Panc1 (cell line): ENCODE results near the gene DCLK2. TPM values are rescaled to one million over a fixed set of nuclear protein-coding genes. Genes with fewer than 3 reads are reported as not detected.

ENCODE experiments used
- ATAC-seq: fragments of 200-7000 bp; cut with Tn5 transposase; 2 replicates; pipeline ENCODE4 v1.9.1; 2020; ENCODE audit warnings: mild to moderate bottlenecking, moderate library complexity
- BruUV-seq: library from RNA; stranded (reverse); fragments of 400-500 nt; replicated peaks from 2 replicates; lab custom pipeline; 2021; lab: Mats Ljungman, UMichigan
- CTCF ChIA-PET: fragments of 300-600 bp; sonication (Branson Sonifier 250); formaldehyde crosslinking; loops from one replicate; lab custom pipeline; 2022; ENCODE audit warnings: antibody characterized with exemption; lab: Charles Lee
- POLR2A ChIA-PET: fragments of 300-600 bp; sonication (Branson Sonifier 250); formaldehyde crosslinking; loops from one replicate; lab custom pipeline; 2022; ENCODE audit warnings: antibody characterized with exemption; lab: Charles Lee
- DNase-seq: peaks from one replicate; pipeline ENCODE4 v3.0.0-alpha.2; 2010; ENCODE audit warnings: low read depth, low spot score
- H3K27ac ChIP-seq: 2 replicates; pipeline ENCODE4 v1.5.1; 2011; ENCODE audit warnings: mild to moderate bottlenecking, low read length, inconsistent platforms
- H3K27me3 ChIP-seq: fragments of 200-500 bp; sonication (Bioruptor generic); 2 replicates; pipeline ENCODE4 v1.6.0; 2014; ENCODE audit warnings: low read length, inconsistent platforms; ENCODE audit not compliant: control insufficient read depth, insufficient read depth
- H3K36me3 ChIP-seq: fragments of 200-500 bp; sonication (Bioruptor generic); 2 replicates; pipeline ENCODE4 v1.5.1; 2014; ENCODE audit warnings: inconsistent platforms, mild to moderate bottlenecking, low read length, moderate library complexity; ENCODE audit not compliant: control insufficient read depth, insufficient read depth
- H3K4me1 ChIP-seq: 2 replicates; pipeline ENCODE4 v1.5.1; 2011; ENCODE audit warnings: inconsistent platforms, mild to moderate bottlenecking, low read length, moderate library complexity; ENCODE audit not compliant: control insufficient read depth, insufficient read depth
- H3K4me3 ChIP-seq, 2 experiments: 2 replicates each; pipeline ENCODE4 v1.5.1; 2011 to 2012; ENCODE audit warnings: low read depth in 2 of 2, low read length in 2 of 2, mild to moderate bottlenecking in 2 of 2, inconsistent platforms in 1 of 2, moderate library complexity in 1 of 2
- H3K9me3 ChIP-seq: fragments of 200-500 bp; sonication (Bioruptor generic); 2 replicates; pipeline ENCODE4 v1.5.1; 2014; ENCODE audit warnings: low read depth, mild to moderate bottlenecking, inconsistent platforms, low read length, moderate library complexity; ENCODE audit not compliant: control insufficient read depth, insufficient read depth
- CTCF ChIP-seq: fragments of 450-650 bp; IDR thresholded peaks from 2 replicates; pipeline ENCODE4 v1.5.1; 2017; ENCODE audit warnings: mild to moderate bottlenecking
- POLR2AphosphoS5 ChIP-seq: IDR thresholded peaks from 2 replicates; pipeline ENCODE4 v1.6.1; 2012; ENCODE audit warnings: mild to moderate bottlenecking, low read depth, low read length, moderate library complexity
- REST ChIP-seq, 2 experiments: IDR thresholded peaks; 2 replicates each; pipeline ENCODE4 v1.6.1; 2011 to 2012; ENCODE audit warnings: low read depth in 2 of 2, control low read depth in 1 of 2, low read length in 1 of 2, mild to moderate bottlenecking in 1 of 2, moderate library complexity in 1 of 2; ENCODE audit not compliant: insufficient read depth in 1 of 2
- SIN3A ChIP-seq: IDR thresholded peaks from 2 replicates; pipeline ENCODE4 v1.6.1; 2012; ENCODE audit warnings: low read depth, mild to moderate bottlenecking, low read length, moderate library complexity, borderline replicate concordance; ENCODE audit not compliant: insufficient read depth
- TCF7L2 ChIP-seq: IDR thresholded peaks from 2 replicates; pipeline ENCODE4 v1.6.1; 2011; ENCODE audit warnings: mild to moderate bottlenecking, low read depth, low read length, inconsistent platforms
- in situ Hi-C: cut with HindIII; loops from 2 replicates; pipeline ENCODE4 v1.10.0; 2016; ENCODE audit warnings: low sequenced_read_pairs, low pct_unique_long_range_greater_than_20kb
- intact Hi-C: fragments of 100-400 bp; cut with micrococcal nuclease; formaldehyde crosslinking; loops from one replicate; pipeline ENCODE4 v1.10.0; 2022; ENCODE audit not compliant: unreplicated experiment
- total RNA-seq: library from RNA; stranded (reverse); gene quantifications from one replicate; pipeline ENCODE4 v1.2.1, GENCODE V29; 2021; ENCODE audit not compliant: unreplicated experiment

Gene DCLK2
- total RNA-seq, 1 experiment from 2014 or later = 9.5 TPM

GRCh38 chr4:150206265-150206664 lies 128.0 kb downstream of the DCLK2 start:
- no peak overlapping the region for H3K27ac ChIP-seq
- H3K9me3 ChIP-seq = no peaks in the 10 kb centered on the region
- no peaks in the 10 kb centered on the region for H3K36me3 ChIP-seq
- ChIA-PET CTCF (no interaction called here), POLR2A (no interaction called here)
- no peaks in the 10 kb centered on the region for H3K27me3 ChIP-seq
- no TSS peak for BruUV-seq
- ATAC-seq = no peak
- in situ Hi-C loops = no loop called here
- peaks cover 2% of the 10 kb centered on the region; the same call in 1 of the 2 replicates for H3K4me1 ChIP-seq
- no peak overlapping the region for H3K4me3 ChIP-seq
- no peak for TF ChIP-seq CTCF
- TF ChIP-seq POLR2AphosphoS5 = no peak
- TF ChIP-seq TCF7L2 = no peak
- TF ChIP-seq SIN3A = no peak
- no peak for TF ChIP-seq REST (IDR thresholded peaks at IDR 0.05; ENCODE audit: insufficient read depth in 1 of 2, low read depth in 2 of 2, low read length in 1 of 2)
- intact Hi-C loops = loop anchor here (5.0 to 10.0 kb wide), 2 partner anchors 101 to 194 kb away; no protein-coding TSS in a partner anchor
- DNase-seq = no peak

DNA sequence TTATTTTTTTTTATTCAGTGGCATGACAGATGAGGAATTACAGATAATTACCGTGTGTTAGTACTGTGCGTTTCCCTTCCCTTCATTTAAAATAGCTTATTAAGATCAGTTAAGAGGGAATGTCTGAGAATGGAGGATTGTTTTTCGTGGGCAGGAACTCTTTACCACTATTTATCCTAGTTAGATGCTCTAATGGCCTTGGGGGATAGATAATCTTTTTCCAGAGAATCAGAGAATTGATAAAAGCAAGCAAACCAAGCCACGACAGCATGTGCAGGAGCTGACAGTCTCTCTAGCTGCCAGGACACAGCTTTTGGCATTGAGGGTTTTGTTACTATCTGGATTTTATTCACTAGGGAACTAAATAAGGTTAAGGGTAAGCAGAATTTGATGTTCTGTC lies 128.7 kb downstream of the DCLK2 start:
- Histone ChIP-seq H3K4me3 (no peak overlapping the region), H3K9me3 (no peaks in the 10 kb centered on the region), H3K27me3 (no peaks in the 10 kb centered on the region), H3K27ac (no peak overlapping the region), H3K4me1 (peaks cover 2% of the 10 kb centered on the region; the same call in 1 of the 2 replicates), H3K36me3 (no peaks in the 10 kb centered on the region)
- ChIA-PET POLR2A (interaction anchor here (0.6 kb wide), 1 partner anchor 58 kb away, joined by 5 read pairs; no protein-coding TSS in a partner anchor), CTCF (no interaction called here)
- in situ Hi-C loops = no loop called here
- no peak for TF ChIP-seq TCF7L2
- TF ChIP-seq SIN3A = no peak
- TF ChIP-seq REST (IDR thresholded peaks at IDR 0.05; ENCODE audit: insufficient read depth in 1 of 2, low read depth in 2 of 2, low read length in 1 of 2) = no peak
- no peak for TF ChIP-seq CTCF
- TF ChIP-seq POLR2AphosphoS5 = no peak
- no TSS peak for BruUV-seq
- no peak for ATAC-seq
- intact Hi-C loops = loop anchor here (5.0 to 10.0 kb wide), 2 partner anchors 102 to 195 kb away; no protein-coding TSS in a partner anchor
- no peak for DNase-seq
